ENCODE measurements around the gene RAB37.

GRCh38 chr17:74703311-74703710 is 33.7 kb upstream of the RAB37 start:
- TF ChIP-seq CTCF (IDR thresholded peaks at IDR 0.05) (no peak), POLR2A (IDR thresholded peaks at IDR 0.05) (no peak)

All from testis (tissue), 2 donors.